Measurements from ENCODE around the gene TRAPPC10.
"Not testable (repeated sequence)": the region's sequence is repeated elsewhere in the genome, so short reads cannot be mapped to it uniquely, and the experiment has no call there.

Gene TRAPPC10

GRCh38 chr21:44155231-44155993 is 143.3 kb downstream of the TRAPPC10 start:
- peak; percentile 6 for DNase-seq

- DNase-seq = not testable (repeated sequence)
Observed at GRCh38 chr21:44155994-44156380, 143.9 kb downstream of the TRAPPC10 start.
